MM.1S (cell line): Measurements from ENCODE around the gene ZNF107.

ENCODE experiments used
- CTCF ChIP-seq: fragments of 300-600 bp; sonication (generic); IDR thresholded peaks from 2 replicates; pipeline ENCODE4 v1.5.1; 2016; ENCODE audit warnings: antibody characterized with exemption, low read length, mixed read lengths
- EZH2 ChIP-seq: fragments of 300-600 bp; sonication (generic); optimal IDR thresholded peaks from 2 replicates; pipeline ENCODE3; 2017; ENCODE audit warnings: low read depth, mild to moderate bottlenecking, antibody characterized with exemption, low read length, mixed read lengths
- EZH2phosphoT487 ChIP-seq: fragments of 300-600 bp; sonication (generic); IDR thresholded peaks from 2 replicates; pipeline ENCODE4 v1.6.1; 2018; ENCODE audit warnings: antibody characterized with exemption, low read length

- TF ChIP-seq CTCF (no peak), EZH2 (no peak), EZH2phosphoT487 (no peak)
These were observed 32.5 kb upstream of the ZNF107 start for GRCh38 chr7:64633401-64633800.
